ENCODE data around the gene OSBPL6. TPM values are rescaled to one million over a fixed set of nuclear protein-coding genes. Genes with fewer than 3 reads are reported as not detected.
A peak's percentile ranks its signal among the peaks of the same experiment; 100 is the strongest.

The OSBPL6 gene
- total and polyA plus RNA-seq, 9 of the 15 experiments (the other 6 are each of a cell fraction or from before 2014, with no cell fraction given): 3.4 to 12.7 (median 9.3) TPM

DNA sequence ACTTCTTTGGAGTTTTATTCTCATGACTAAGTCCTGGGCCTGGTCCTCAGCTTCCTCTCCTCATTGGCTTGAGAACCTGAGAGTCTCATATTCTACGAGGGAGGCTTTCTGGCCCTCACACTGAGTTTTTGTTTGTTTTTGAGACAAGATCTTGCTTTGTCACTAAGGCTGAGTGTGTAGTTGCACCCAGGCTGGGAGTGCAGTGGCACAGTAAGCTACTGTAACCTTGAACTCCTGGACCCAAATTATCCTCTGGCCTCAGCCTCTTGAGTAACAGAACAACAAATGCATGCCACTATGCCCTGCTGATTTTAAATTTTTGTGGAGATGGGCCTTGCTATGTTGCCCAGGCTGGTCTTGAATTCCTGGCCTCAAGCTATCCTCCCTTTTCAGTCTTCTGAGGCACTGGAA is 234.1 kb downstream of the OSBPL6 start (continued):
- TF ChIP-seq JUND (IDR thresholded peaks at IDR 0.05; ENCODE audit: borderline replicate concordance, low read depth, low read length) (peak; percentile 76), JUND (tag; IDR thresholded peaks at IDR 0.05; ENCODE audit: borderline replicate concordance, low read depth, low read length) (peak; percentile 79; the same call in 2 of the 3 replicates), HOMEZ (CRISPR knock-in tag; IDR thresholded peaks at IDR 0.05) (no peak), ZNF57 (CRISPR knock-in tag; IDR thresholded peaks at IDR 0.05) (no peak), TSC22D4 (tag; IDR thresholded peaks at IDR 0.05) (no peak), ZBTB9 (CRISPR knock-in tag; IDR thresholded peaks at IDR 0.05) (no peak), KLF10 (CRISPR knock-in tag; IDR thresholded peaks at IDR 0.05) (no peak), TAL1 (IDR thresholded peaks at IDR 0.05) (no peak), JUN (IDR thresholded peaks at IDR 0.05; ENCODE audit: borderline replicate concordance, low read depth, low read length) (no peak), JUN (CRISPR knock-in tag; IDR thresholded peaks at IDR 0.05; ENCODE audit: borderline replicate concordance) (no peak), MCM7 (IDR thresholded peaks at IDR 0.05) (no peak), TAF7 (tag; IDR thresholded peaks at IDR 0.05) (no peak), ELF2 (CRISPR knock-in tag; IDR thresholded peaks at IDR 0.05) (no peak), SAFB2 (IDR thresholded peaks at IDR 0.05; ENCODE audit: borderline replicate concordance, low read depth, low read length, severe bottlenecking) (no peak), FOXK1 (CRISPR knock-in tag; IDR thresholded peaks at IDR 0.05; ENCODE audit: borderline replicate concordance) (no peak), CHD1 (IDR thresholded peaks at IDR 0.05; ENCODE audit: low read length) (no peak), HDAC6 (IDR thresholded peaks at IDR 0.05; ENCODE audit: low read depth, low read length) (no peak), ARHGAP35 (IDR thresholded peaks at IDR 0.05; ENCODE audit: partially characterized antibody) (no peak), ZNF263 (CRISPR knock-in tag; IDR thresholded peaks at IDR 0.05; ENCODE audit: borderline replicate concordance) (no peak), CTBP1 (IDR thresholded peaks at IDR 0.05; ENCODE audit: borderline replicate concordance) (peak; percentile 51; the same call in 1 of the 2 replicates), KLF1 (tag; IDR thresholded peaks at IDR 0.05) (no peak), RAD51 (IDR thresholded peaks at IDR 0.05; ENCODE audit: borderline replicate concordance, low read depth) (no peak), PHTF2 (CRISPR knock-in tag; IDR thresholded peaks at IDR 0.05) (no peak), ZC3H8 (IDR thresholded peaks at IDR 0.05) (no peak)
- TF ChIP-seq, protein P1, sequence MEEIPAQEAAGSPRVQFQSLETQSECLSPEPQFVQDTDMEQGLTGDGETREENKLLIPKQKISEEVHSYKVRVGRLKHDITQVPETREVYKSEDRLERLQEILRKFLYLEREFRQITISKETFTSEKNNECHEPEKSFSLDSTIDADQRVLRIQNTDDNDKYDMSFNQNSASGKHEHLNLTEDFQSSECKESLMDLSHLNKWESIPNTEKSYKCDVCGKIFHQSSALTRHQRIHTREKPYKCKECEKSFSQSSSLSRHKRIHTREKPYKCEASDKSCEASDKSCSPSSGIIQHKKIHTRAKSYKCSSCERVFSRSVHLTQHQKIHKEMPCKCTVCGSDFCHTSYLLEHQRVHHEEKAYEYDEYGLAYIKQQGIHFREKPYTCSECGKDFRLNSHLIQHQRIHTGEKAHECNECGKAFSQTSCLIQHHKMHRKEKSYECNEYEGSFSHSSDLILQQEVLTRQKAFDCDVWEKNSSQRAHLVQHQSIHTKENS (CRISPR knock-in tag; IDR thresholded peaks at IDR 0.05): no peak
- TF ChIP-seq, protein P2, sequence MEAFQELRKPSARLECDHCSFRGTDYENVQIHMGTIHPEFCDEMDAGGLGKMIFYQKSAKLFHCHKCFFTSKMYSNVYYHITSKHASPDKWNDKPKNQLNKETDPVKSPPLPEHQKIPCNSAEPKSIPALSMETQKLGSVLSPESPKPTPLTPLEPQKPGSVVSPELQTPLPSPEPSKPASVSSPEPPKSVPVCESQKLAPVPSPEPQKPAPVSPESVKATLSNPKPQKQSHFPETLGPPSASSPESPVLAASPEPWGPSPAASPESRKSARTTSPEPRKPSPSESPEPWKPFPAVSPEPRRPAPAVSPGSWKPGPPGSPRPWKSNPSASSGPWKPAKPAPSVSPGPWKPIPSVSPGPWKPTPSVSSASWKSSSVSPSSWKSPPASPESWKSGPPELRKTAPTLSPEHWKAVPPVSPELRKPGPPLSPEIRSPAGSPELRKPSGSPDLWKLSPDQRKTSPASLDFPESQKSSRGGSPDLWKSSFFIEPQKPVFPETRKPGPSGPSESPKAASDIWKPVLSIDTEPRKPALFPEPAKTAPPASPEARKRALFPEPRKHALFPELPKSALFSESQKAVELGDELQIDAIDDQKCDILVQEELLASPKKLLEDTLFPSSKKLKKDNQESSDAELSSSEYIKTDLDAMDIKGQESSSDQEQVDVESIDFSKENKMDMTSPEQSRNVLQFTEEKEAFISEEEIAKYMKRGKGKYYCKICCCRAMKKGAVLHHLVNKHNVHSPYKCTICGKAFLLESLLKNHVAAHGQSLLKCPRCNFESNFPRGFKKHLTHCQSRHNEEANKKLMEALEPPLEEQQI (IDR thresholded peaks at IDR 0.05): no peak
